Femur (tissue), 1 donor: ENCODE measurements around the gene CD101.
"Not testable (repeated sequence)": the region's sequence is repeated elsewhere in the genome, so short reads cannot be mapped to it uniquely, and the experiment has no call there.

Experiments
- DNase-seq: peaks from one replicate; pipeline ENCODE4 v3.0.0-alpha.2; 2017

The CD101 gene

GRCh38 chr1:117001254-117001927, at the start of gene CD101:
Gene CD101 (plus strand): TSS chr1:117001760. CDS start chr1:117001818, 58 bp downstream.
- no peak for DNase-seq

- no peak for DNase-seq
Observed at GRCh38 chr1:116952738-116953275, 48.8 kb upstream of the CD101 start.

- peak; percentile 37 for DNase-seq
Observed at GRCh38 chr1:116954440-116954839, 47.1 kb upstream of the CD101 start.

GRCh38 chr1:116956378-116956777, 45.2 kb upstream of the CD101 start:
- no peak for DNase-seq

- DNase-seq = no peak
Observed at GRCh38 chr1:116957646-116958045, 43.9 kb upstream of the CD101 start.

GRCh38 chr1:116958110-116958509, 43.5 kb upstream of the CD101 start:
- DNase-seq = no peak

- DNase-seq = no peak
Observed at GRCh38 chr1:116958977-116959376, 42.6 kb upstream of the CD101 start.

GRCh38 chr1:116961606-116962005, 40.0 kb upstream of the CD101 start:
- no peak for DNase-seq

- no peak for DNase-seq
Observed at GRCh38 chr1:116962987-116963639, 38.4 kb upstream of the CD101 start.

GRCh38 chr1:116966791-116967190, 34.8 kb upstream of the CD101 start:
- no peak for DNase-seq

GRCh38 chr1:116968724-116969123, 32.8 kb upstream of the CD101 start:
- DNase-seq = no peak

- DNase-seq = no peak
Observed at GRCh38 chr1:116971258-116971860, 30.2 kb upstream of the CD101 start.

GRCh38 chr1:116971965-116972673, 29.4 kb upstream of the CD101 start:
- DNase-seq = no peak

GRCh38 chr1:116972674-116973030, 28.9 kb upstream of the CD101 start:
- DNase-seq = no peak

GRCh38 chr1:116980309-116980708, 21.3 kb upstream of the CD101 start:
- not testable (repeated sequence) for DNase-seq

- DNase-seq = no peak
Observed at GRCh38 chr1:116981521-116982037, 20.0 kb upstream of the CD101 start.

GRCh38 chr1:116982319-116983004, 19.1 kb upstream of the CD101 start:
- no peak for DNase-seq

- no peak for DNase-seq
Observed at GRCh38 chr1:116983112-116983511, 18.4 kb upstream of the CD101 start.

GRCh38 chr1:116983678-116984077, 17.9 kb upstream of the CD101 start:
- no peak for DNase-seq

- DNase-seq = no peak
Observed at GRCh38 chr1:116984406-116985160, 17.0 kb upstream of the CD101 start.

- no peak for DNase-seq
Observed at GRCh38 chr1:116986421-116987255, 14.9 kb upstream of the CD101 start.
